GM21381 (cell line): ENCODE measurements around the gene MBOAT1.
A peak's percentile ranks its signal among the peaks of the same experiment; 100 is the strongest.

Experiments used
- ATAC-seq: cut with Tn5 transposase; IDR thresholded peaks from one replicate; pipeline ENCODE4 v1.9.1; 2021; ENCODE audit warnings: mild to moderate bottlenecking, moderate library complexity; ENCODE audit not compliant: unreplicated experiment

MBOAT1 gene

DNA sequence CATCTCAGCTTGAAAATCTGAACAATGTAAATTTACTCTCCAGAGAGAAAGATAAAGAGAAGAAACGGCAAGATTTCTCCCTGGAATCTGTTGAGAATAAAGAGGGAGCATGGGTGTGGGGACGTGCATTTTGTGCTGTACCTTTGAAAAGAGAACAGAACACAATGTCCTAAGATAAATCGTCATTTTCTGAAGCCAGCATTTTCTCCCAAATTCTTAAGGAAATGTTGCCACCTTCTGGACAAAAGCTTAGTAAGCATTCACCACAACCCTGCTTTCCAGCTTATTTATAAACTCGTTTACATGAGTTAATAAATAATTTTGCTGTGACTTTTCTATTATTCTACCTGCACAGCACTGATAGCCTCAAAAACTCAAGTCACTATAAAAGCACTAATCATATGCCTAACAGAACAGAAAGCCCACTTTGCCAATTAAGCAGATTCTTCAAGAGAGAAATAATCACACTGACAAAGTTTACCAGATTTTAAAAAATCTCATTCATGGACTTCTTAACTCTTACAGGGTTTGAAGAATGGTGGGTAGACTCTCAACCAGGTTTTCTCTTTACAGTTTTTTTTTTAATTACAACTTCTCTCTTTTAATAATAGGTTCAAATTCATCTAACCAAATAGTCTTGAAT lies 155.8 kb downstream of the MBOAT1 start:
- ATAC-seq, result peak; percentile 52

DNA sequence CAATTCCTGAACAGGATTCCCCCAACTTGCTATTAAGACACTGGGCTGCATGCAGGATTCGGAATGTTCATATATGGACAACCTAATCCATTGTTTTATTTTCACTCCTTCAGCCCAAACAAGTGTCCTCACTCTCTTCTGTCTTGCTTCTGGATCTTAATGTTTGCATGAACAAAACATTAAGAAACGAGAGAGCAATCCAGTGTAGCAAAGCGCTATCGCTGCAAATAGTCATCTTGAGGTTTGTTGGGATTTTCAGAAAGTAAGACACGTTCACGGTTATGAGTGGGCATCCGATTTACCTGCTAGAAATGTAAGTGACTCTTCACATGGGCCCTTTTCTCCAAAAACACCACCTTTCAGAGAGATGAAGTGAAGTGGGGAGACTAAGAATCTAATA lies 156.4 kb downstream of the MBOAT1 start:
- no peak for ATAC-seq
